Neural cell (in vitro differentiated cells): ENCODE results near the gene TTC9. TPM values are rescaled to one million over a fixed set of nuclear protein-coding genes. Genes with fewer than 3 reads are reported as not detected.

Experiments used
- H2AFZ ChIP-seq: fragments of 200-600, 300-800 bp; sonication (generic), shearing (Covaris generic); 2 replicates; pipeline ENCODE4 v1.6.0; 2014; ENCODE audit warnings: low read depth, mild to moderate bottlenecking, antibody characterized with exemption, low read length, moderate library complexity
- H3F3A ChIP-seq: fragments of 200-600 bp; shearing (Covaris generic); 2 replicates; pipeline ENCODE4 v1.6.1; 2016; ENCODE audit warnings: mild to moderate bottlenecking, moderate library complexity, mixed read lengths, antibody characterized with exemption, low read length; ENCODE audit not compliant: insufficient read depth, poor library complexity, severe bottlenecking
- H3K27ac ChIP-seq: fragments of 200-600, 300-800 bp; sonication (generic), shearing (Covaris generic); 2 replicates; pipeline ENCODE4 v1.5.1; 2014; ENCODE audit warnings: mild to moderate bottlenecking, low read length, moderate library complexity
- H3K27me3 ChIP-seq: fragments of 300-800, 200-600 bp; sonication (generic), shearing (Covaris generic); 2 replicates; pipeline ENCODE4 v1.6.0; 2014; ENCODE audit warnings: mild to moderate bottlenecking, low read depth, low read length, moderate library complexity; ENCODE audit not compliant: insufficient read depth
- H3K36me3 ChIP-seq: fragments of 300-800, 200-600 bp; sonication (generic), shearing (Covaris generic); 2 replicates; pipeline ENCODE4 v1.5.1; 2014; ENCODE audit warnings: mild to moderate bottlenecking, antibody characterized with exemption, low read length, moderate library complexity; ENCODE audit not compliant: insufficient read depth
- H3K4me2 ChIP-seq: fragments of 300-800, 200-600 bp; sonication (generic), shearing (Covaris generic); 2 replicates; pipeline ENCODE4 v1.6.0; 2014; ENCODE audit warnings: mild to moderate bottlenecking, low read length
- H3K4me3 ChIP-seq: fragments of 300-800, 200-600 bp; sonication (generic), shearing (Covaris generic); 2 replicates; pipeline ENCODE4 v1.5.1; 2014; ENCODE audit warnings: mild to moderate bottlenecking, low read length, moderate library complexity
- H3K79me2 ChIP-seq: fragments of 200-600 bp; shearing (Covaris generic); replicated peaks from 2 replicates; pipeline ENCODE4 v1.6.0; 2014; ENCODE audit warnings: mild to moderate bottlenecking, low read length, moderate library complexity; ENCODE audit not compliant: insufficient read depth
- H3K9ac ChIP-seq: fragments of 300-800, 200-600 bp; sonication (generic), shearing (Covaris generic); 2 replicates; pipeline ENCODE4 v1.6.1; 2016; ENCODE audit warnings: mild to moderate bottlenecking, low read length, mixed read lengths
- H3K9me2 ChIP-seq: fragments of 200-600 bp; shearing (Covaris generic); 2 replicates; pipeline ENCODE4 v1.6.1; 2016; ENCODE audit warnings: mild to moderate bottlenecking, low read length, mixed read lengths; ENCODE audit not compliant: insufficient read depth
- H3K9me3 ChIP-seq: fragments of 200-600, 300-800 bp; sonication (generic), shearing (Covaris generic); 2 replicates; pipeline ENCODE4 v1.6.1; 2016; ENCODE audit warnings: mild to moderate bottlenecking, mixed run types, low read length, moderate library complexity, mixed read lengths
- H4K20me1 ChIP-seq: fragments of 200-600 bp; shearing (Covaris generic); 2 replicates; pipeline ENCODE4 v1.6.1; 2016; ENCODE audit warnings: mild to moderate bottlenecking, mixed run types; ENCODE audit not compliant: insufficient read depth
- EP300 ChIP-seq: fragments of 450-650 bp; conservative IDR thresholded peaks from 2 replicates; pipeline ENCODE4 v1.6.1; 2014; ENCODE audit warnings: antibody characterized with exemption, mild to moderate bottlenecking, moderate library complexity; ENCODE audit not compliant: poor library complexity, severe bottlenecking
- EZH2 ChIP-seq: fragments of 200-600, 300-800 bp; shearing (Covaris generic), sonication (generic); IDR thresholded peaks from 2 replicates; pipeline ENCODE4 v1.6.1; 2014; ENCODE audit warnings: antibody characterized with exemption, low read length, borderline replicate concordance, mild to moderate bottlenecking; ENCODE audit not compliant: insufficient read depth, poor library complexity, severe bottlenecking
- MXI1 ChIP-seq: fragments of 450-650 bp; conservative IDR thresholded peaks from 2 replicates; pipeline ENCODE4 v1.6.1; 2014; ENCODE audit warnings: antibody characterized with exemption, mild to moderate bottlenecking; ENCODE audit not compliant: poor library complexity, severe bottlenecking
- POLR2AphosphoS5 ChIP-seq: IDR thresholded peaks from 2 replicates; pipeline ENCODE4 v1.6.1; 2012
- RAD21 ChIP-seq: fragments of 450-650 bp; conservative IDR thresholded peaks from 2 replicates; pipeline ENCODE4 v1.6.1; 2014; ENCODE audit warnings: antibody characterized with exemption, mild to moderate bottlenecking, moderate library complexity
- REST ChIP-seq: IDR thresholded peaks from 2 replicates; pipeline ENCODE4 v1.6.1; 2012; ENCODE audit warnings: borderline replicate concordance
- SMC3 ChIP-seq: fragments of 450-650 bp; conservative IDR thresholded peaks from 2 replicates; pipeline ENCODE4 v1.6.1; 2014; ENCODE audit warnings: antibody characterized with exemption, mild to moderate bottlenecking, moderate library complexity; ENCODE audit not compliant: poor library complexity
- TAF1 ChIP-seq: IDR thresholded peaks from 2 replicates; pipeline ENCODE4 v1.6.1; 2012; ENCODE audit warnings: low read depth
- polyA plus RNA-seq: library from polyadenylated mRNA; depleted of rRNA; stranded (reverse); fragments of >200 nt; gene quantifications from 2 replicates; pipeline ENCODE4 v1.2.3, GENCODE V29; 2014
- TF ChIP-seq, protein P1 (sequence below): fragments of 450-650 bp; IDR thresholded peaks from 2 replicates; pipeline ENCODE4 v1.5.1; 2014; ENCODE audit warnings: antibody characterized with exemption, mild to moderate bottlenecking, moderate library complexity; ENCODE audit not compliant: poor library complexity, severe bottlenecking

Gene TTC9
- polyA plus RNA-seq, 1 donor from 2014 or later: 11.1 TPM

DNA sequence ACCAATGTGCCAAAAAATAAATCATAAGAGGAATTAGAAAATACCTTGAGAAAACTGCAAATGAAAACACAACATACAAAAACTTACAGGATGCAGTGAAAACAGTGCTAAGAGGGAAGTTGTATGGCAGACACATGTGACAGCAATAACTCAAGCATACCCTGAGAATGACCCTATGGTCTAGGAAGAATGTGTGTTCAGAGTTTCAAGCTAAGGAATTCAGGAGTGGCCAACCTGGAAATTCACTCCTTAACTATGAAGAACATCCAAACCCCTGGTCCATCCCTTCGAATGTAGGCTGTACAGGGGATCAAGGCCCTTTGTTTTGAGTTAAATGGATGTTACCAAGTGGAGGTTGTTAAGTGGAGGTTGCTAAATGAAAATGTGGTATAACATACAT lies 16.7 kb upstream of the TTC9 start:
- no peaks in the 10 kb centered on the region for H3K9me3 ChIP-seq
- no peaks in the 10 kb centered on the region for H3K36me3 ChIP-seq

GRCh38 chr14:70631948-70632347 lies 9.8 kb upstream of the TTC9 start:
- H3K27me3 ChIP-seq: no peaks in the 10 kb centered on the region
- H4K20me1 ChIP-seq: no peaks in the 10 kb centered on the region
- H2AFZ ChIP-seq: no peak overlapping the region
- H3K79me2 ChIP-seq: no peaks in the 10 kb centered on the region
- TF ChIP-seq MXI1 (no peak), TAF1 (no peak), SMC3 (no peak), POLR2AphosphoS5 (no peak), RAD21 (no peak), EZH2 (no peak), EP300 (no peak), REST (no peak)
- TF ChIP-seq, protein P1, sequence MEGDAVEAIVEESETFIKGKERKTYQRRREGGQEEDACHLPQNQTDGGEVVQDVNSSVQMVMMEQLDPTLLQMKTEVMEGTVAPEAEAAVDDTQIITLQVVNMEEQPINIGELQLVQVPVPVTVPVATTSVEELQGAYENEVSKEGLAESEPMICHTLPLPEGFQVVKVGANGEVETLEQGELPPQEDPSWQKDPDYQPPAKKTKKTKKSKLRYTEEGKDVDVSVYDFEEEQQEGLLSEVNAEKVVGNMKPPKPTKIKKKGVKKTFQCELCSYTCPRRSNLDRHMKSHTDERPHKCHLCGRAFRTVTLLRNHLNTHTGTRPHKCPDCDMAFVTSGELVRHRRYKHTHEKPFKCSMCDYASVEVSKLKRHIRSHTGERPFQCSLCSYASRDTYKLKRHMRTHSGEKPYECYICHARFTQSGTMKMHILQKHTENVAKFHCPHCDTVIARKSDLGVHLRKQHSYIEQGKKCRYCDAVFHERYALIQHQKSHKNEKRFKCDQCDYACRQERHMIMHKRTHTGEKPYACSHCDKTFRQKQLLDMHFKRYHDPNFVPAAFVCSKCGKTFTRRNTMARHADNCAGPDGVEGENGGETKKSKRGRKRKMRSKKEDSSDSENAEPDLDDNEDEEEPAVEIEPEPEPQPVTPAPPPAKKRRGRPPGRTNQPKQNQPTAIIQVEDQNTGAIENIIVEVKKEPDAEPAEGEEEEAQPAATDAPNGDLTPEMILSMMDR: no peak
- no peaks in the 10 kb centered on the region for H3K9me2 ChIP-seq
- no peak overlapping the region for H3K9ac ChIP-seq
- no peaks in the 10 kb centered on the region for H3K36me3 ChIP-seq
- H3K4me3 ChIP-seq: no peak overlapping the region
- H3K4me2 ChIP-seq: no peak overlapping the region
- H3K27ac ChIP-seq: no peak overlapping the region
- no peaks in the 10 kb centered on the region for H3K9me3 ChIP-seq
- no peaks in the 10 kb centered on the region for H3F3A ChIP-seq

More for the DNA sequence above, 16.7 kb upstream of the TTC9 start:
- Histone ChIP-seq H3K4me3 (no peak overlapping the region), H3F3A (no peaks in the 10 kb centered on the region), H3K79me2 (no peaks in the 10 kb centered on the region), H3K9me2 (no peaks in the 10 kb centered on the region), H3K27me3 (no peaks in the 10 kb centered on the region), H3K4me2 (no peak overlapping the region), H3K27ac (no peak overlapping the region), H4K20me1 (no peaks in the 10 kb centered on the region), H3K9ac (no peak overlapping the region), H2AFZ (no peak overlapping the region)
- no peak for TF ChIP-seq MXI1
- TF ChIP-seq EP300: no peak
- no peak for TF ChIP-seq POLR2AphosphoS5
- TF ChIP-seq TAF1: no peak
